ENCODE results near the gene JARID2.

DNA sequence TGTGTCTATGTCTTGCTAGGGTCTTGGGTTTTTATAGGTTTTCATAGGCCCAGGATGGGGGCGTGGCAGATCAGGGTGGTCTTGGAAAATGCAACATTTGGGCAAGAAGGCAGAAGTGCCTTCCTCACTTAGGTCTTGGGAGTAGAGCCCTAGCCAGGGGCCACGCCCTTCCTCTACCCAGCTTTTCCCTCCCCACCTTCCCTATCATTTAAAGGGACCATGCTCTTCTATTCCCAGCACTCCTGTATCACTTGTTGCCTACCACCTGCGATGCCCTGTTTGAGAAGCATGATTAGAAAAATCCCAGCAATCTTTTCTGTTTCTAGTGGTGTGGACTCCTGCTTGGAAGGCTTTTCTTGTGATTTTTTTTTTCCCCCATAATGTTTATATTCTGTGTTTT is 190.6 kb downstream of the JARID2 start:
- no peak for TF ChIP-seq SP1 (IDR thresholded peaks at IDR 0.05; ENCODE audit: low read depth, low read length)
- TF ChIP-seq, protein P1, sequence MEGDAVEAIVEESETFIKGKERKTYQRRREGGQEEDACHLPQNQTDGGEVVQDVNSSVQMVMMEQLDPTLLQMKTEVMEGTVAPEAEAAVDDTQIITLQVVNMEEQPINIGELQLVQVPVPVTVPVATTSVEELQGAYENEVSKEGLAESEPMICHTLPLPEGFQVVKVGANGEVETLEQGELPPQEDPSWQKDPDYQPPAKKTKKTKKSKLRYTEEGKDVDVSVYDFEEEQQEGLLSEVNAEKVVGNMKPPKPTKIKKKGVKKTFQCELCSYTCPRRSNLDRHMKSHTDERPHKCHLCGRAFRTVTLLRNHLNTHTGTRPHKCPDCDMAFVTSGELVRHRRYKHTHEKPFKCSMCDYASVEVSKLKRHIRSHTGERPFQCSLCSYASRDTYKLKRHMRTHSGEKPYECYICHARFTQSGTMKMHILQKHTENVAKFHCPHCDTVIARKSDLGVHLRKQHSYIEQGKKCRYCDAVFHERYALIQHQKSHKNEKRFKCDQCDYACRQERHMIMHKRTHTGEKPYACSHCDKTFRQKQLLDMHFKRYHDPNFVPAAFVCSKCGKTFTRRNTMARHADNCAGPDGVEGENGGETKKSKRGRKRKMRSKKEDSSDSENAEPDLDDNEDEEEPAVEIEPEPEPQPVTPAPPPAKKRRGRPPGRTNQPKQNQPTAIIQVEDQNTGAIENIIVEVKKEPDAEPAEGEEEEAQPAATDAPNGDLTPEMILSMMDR (IDR thresholded peaks at IDR 0.05; ENCODE audit: control extremely low read depth in 1 of 3, insufficient read depth in 1 of 3, low read depth in 1 of 3, low read length in 3 of 3): no peak
